SK-N-SH treated with all-trans-retinoic acid at 6 μM for 48 hours (cell line): ENCODE results near the gene MSS51.

Experiments
- ATAC-seq: fragments of 200-7000 bp; cut with Tn5 transposase; 3 replicates; pipeline ENCODE4 v1.9.1; 2020; ENCODE audit warnings: mild to moderate bottlenecking, moderate library complexity
- ARNTL ChIP-seq: fragments of 450-650 bp; formaldehyde crosslinking; IDR thresholded peaks from 2 replicates; pipeline ENCODE4 v1.5.0; 2020; ENCODE audit warnings: low read depth, mild to moderate bottlenecking, moderate library complexity, borderline replicate concordance
- BACH2 ChIP-seq: fragments of 250-450 bp; sonication (Bioruptor Pico); IDR thresholded peaks from 2 replicates; pipeline ENCODE4 v1.9.0; 2021; ENCODE audit warnings: mild to moderate bottlenecking, borderline replicate concordance
- CSDC2 ChIP-seq: fragments of 250-450 bp; sonication (Bioruptor Pico); IDR thresholded peaks from 2 replicates; pipeline ENCODE4 v1.5.0; 2020; ENCODE audit warnings: mild to moderate bottlenecking, moderate library complexity
- ESRRG ChIP-seq: fragments of 250-450 bp; sonication (Bioruptor Pico); IDR thresholded peaks from 2 replicates; pipeline ENCODE4 v1.6.1; 2021; ENCODE audit warnings: mild to moderate bottlenecking
- GLIS3 ChIP-seq: fragments of 250-450 bp; sonication (Bioruptor Pico); IDR thresholded peaks from 2 replicates; pipeline ENCODE4 v1.5.0; 2020; ENCODE audit warnings: mild to moderate bottlenecking, moderate library complexity
- OSR1 ChIP-seq: fragments of 250-450 bp; sonication (Bioruptor Pico); IDR thresholded peaks from 2 replicates; pipeline ENCODE4 v1.8.0; 2022; ENCODE audit warnings: moderate library complexity, mild to moderate bottlenecking, inconsistent platforms
- PATZ1 ChIP-seq: fragments of 250-450 bp; sonication (Bioruptor Pico); IDR thresholded peaks from 2 replicates; pipeline ENCODE4 v1.8.0; 2020; ENCODE audit warnings: mild to moderate bottlenecking, moderate library complexity, borderline replicate concordance
- RARB ChIP-seq: fragments of 250-450 bp; sonication (Bioruptor Pico); IDR thresholded peaks from 2 replicates; pipeline ENCODE4 v1.8.0; 2021; ENCODE audit warnings: mild to moderate bottlenecking, moderate library complexity
- SNAI2 ChIP-seq: fragments of 250-450 bp; sonication (Bioruptor Pico); IDR thresholded peaks from 2 replicates; pipeline ENCODE4 v1.5.0; 2020; ENCODE audit warnings: mild to moderate bottlenecking, moderate library complexity
- TOX ChIP-seq: fragments of 250-450 bp; sonication (Bioruptor Pico); IDR thresholded peaks from 2 replicates; pipeline ENCODE4 v1.8.0; 2021; ENCODE audit warnings: mild to moderate bottlenecking, moderate library complexity, borderline replicate concordance
- TSHZ2 ChIP-seq: fragments of 250-450 bp; sonication (Bioruptor Pico); IDR thresholded peaks from 2 replicates; pipeline ENCODE4 v1.5.0; 2020; ENCODE audit warnings: mild to moderate bottlenecking, moderate library complexity
- ZC3H10 ChIP-seq: fragments of 250-450 bp; sonication (Bioruptor Pico); IDR thresholded peaks from 2 replicates; pipeline ENCODE4 v1.5.1; 2021; ENCODE audit warnings: mild to moderate bottlenecking, moderate library complexity
- ZFP3 ChIP-seq: fragments of 250-450 bp; sonication (Bioruptor Pico); IDR thresholded peaks from 2 replicates; pipeline ENCODE4 v1.5.0; 2020; ENCODE audit warnings: mild to moderate bottlenecking, moderate library complexity
- ZFP30 ChIP-seq: fragments of 450-650 bp; formaldehyde crosslinking; IDR thresholded peaks from 2 replicates; pipeline ENCODE4 v1.5.0; 2022; ENCODE audit warnings: mild to moderate bottlenecking, moderate library complexity
- ZNF565 ChIP-seq: fragments of 450-650 bp; formaldehyde crosslinking; conservative IDR thresholded peaks from 2 replicates; pipeline ENCODE4 v1.5.0; 2020; ENCODE audit warnings: low read depth, mild to moderate bottlenecking, moderate library complexity
- ZNF70 ChIP-seq: fragments of 450-650 bp; formaldehyde crosslinking; IDR thresholded peaks from 2 replicates; pipeline ENCODE4 v1.5.0; 2020; ENCODE audit warnings: mild to moderate bottlenecking, moderate library complexity
- ZNF8 ChIP-seq: fragments of 450-650 bp; formaldehyde crosslinking; IDR thresholded peaks from 2 replicates; pipeline ENCODE4 v1.5.0; 2020; ENCODE audit warnings: mild to moderate bottlenecking, moderate library complexity

Gene MSS51

DNA sequence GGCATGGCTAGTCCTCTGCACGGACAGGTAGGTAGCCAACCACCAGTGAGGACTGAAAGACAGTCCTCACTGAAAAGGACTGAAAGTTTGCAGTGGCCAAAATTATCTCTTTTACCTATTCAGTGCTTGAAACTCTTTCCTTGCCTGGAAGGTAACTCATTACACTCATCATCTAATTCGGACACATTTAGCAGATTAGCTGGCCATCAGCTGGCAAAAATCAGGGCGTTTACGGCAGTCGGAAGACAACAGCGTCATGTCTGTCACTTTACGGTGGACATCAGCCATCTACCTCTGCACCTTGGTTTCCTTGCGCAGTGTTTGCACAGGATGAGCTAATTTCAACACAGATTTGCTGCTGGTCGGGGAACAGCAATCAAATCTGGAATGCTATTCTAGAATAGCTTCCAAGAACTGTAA, 20.2 kb downstream of the MSS51 start:
- peak; percentile 39 for ATAC-seq
- TF ChIP-seq TOX (no peak), ZNF70 (0 out of 2 replicates have a peak, but pooled peaks have one; percentile 25)

DNA sequence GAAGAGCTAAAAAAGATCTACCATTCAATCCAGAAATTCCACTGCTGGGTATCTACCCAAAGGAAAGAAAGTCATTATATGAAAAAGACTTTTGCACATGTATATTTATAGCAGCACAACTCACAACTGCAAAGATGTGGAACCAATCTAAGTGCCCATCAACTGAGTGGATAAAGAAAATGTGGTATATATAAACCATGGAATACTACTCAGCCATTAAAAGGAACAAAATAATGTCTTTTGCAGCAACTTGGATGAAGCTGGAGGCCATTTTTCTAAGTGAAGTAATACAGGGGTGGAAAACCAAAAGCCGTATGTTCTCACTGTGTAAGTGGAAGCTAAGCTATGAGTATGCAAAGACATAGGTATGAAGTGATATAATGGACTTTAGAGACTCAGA, 22.5 kb downstream of the MSS51 start:
- TF ChIP-seq ZNF8 (CRISPR knock-in tag) (peak; percentile 65), PATZ1 (no peak), ZFP3 (CRISPR knock-in tag) (no peak), BACH2 (CRISPR knock-in tag) (no peak), TSHZ2 (no peak), ZC3H10 (CRISPR knock-in tag) (no peak), ZFP30 (CRISPR knock-in tag) (no peak), CSDC2 (CRISPR knock-in tag) (no peak)
- TF ChIP-seq, all 23 proteins: peak for 1
- no peak for ATAC-seq

GRCh38 chr10:73408978-73409521, 24.3 kb downstream of the MSS51 start:
- no peak for TF ChIP-seq ZNF8 (CRISPR knock-in tag)
- no peak for TF ChIP-seq TSHZ2
- no peak for TF ChIP-seq GLIS3 (CRISPR knock-in tag)
- no peak for TF ChIP-seq ZNF70
- TF ChIP-seq ZC3H10 (CRISPR knock-in tag): no peak
- no peak for TF ChIP-seq PATZ1
- TF ChIP-seq RARB (CRISPR knock-in tag): no peak
- TF ChIP-seq ZFP30 (CRISPR knock-in tag): no peak
- TF ChIP-seq ESRRG: no peak
- TF ChIP-seq ZNF565: no peak
- no peak for TF ChIP-seq TOX
- TF ChIP-seq BACH2 (CRISPR knock-in tag): no peak
- TF ChIP-seq ARNTL (CRISPR knock-in tag): no peak
- TF ChIP-seq SNAI2 (CRISPR knock-in tag): no peak
- no peak for TF ChIP-seq OSR1 (CRISPR knock-in tag)
- ATAC-seq: no peak

DNA sequence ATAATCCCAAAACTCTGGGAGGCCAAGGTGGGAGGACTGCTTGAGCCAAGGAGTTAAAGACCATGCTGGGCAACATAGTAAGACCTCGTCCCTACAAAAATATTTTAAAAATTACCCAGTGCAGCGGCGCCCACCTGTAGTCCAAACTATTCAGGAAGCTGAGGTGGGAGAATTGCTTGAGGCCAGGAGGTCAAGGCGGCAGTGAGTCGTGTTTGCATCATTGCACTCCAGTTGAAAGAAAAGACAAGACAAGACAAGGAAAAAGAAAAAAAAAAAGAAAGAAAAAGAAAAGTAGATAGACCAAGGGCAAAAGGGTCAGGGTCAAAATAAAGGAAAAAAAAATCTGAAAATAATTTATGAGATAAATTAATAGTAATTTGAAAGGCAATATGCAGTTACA, 25.3 kb downstream of the MSS51 start:
- no peak for TF ChIP-seq ZFP3 (CRISPR knock-in tag)
- no peak for TF ChIP-seq PATZ1
- ATAC-seq: no peak
